Limb (tissue), 2 donors: ENCODE measurements around the gene PCDHGB2.
A peak's percentile ranks its signal among the peaks of the same experiment; 100 is the strongest.
"Not testable (repeated sequence)": the region's sequence is repeated elsewhere in the genome, so short reads cannot be mapped to it uniquely, and the experiment has no call there.

Source experiments
- DNase-seq, 2 donors: peaks; one replicate each; pipeline ENCODE4 v3.0.0-alpha.2; 2016; ENCODE audit errors: extremely low spot score in 2 of 2

Gene PCDHGB2

DNA sequence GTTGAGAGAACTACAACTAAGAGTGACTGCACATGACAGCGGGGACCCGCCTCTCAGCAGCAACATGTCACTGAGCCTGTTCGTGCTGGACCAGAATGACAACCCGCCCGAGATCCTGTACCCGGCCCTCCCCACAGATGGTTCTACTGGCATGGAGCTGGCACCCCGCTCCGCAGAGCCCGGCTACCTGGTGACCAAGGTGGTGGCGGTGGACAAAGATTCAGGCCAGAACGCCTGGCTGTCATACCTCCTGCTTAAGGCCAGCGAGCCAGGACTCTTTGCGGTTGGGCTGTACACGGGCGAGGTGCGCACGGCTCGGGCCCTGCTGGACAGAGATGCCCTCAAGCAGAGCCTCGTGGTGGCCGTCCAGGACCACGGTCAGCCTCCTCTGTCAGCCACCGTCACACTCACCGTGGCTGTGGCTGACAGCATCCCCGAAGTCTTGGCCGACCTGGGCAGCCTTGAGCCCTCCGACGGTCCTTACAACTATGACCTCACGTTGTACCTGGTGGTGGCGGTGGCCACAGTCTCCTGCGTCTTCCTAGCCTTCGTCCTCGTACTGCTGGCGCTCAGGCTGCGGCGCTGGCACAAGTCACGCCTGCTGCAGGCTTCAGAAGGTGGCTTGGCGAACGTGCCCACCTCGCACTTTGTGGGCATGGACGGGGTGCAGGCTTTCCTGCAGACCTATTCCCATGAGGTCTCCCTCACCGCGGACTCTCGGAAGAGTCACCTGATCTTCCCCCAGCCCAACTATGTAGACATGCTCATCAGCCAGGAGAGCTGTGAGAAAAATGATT lies 24.9 kb downstream of the PCDHGB2 start:
- no peak for DNase-seq

DNA sequence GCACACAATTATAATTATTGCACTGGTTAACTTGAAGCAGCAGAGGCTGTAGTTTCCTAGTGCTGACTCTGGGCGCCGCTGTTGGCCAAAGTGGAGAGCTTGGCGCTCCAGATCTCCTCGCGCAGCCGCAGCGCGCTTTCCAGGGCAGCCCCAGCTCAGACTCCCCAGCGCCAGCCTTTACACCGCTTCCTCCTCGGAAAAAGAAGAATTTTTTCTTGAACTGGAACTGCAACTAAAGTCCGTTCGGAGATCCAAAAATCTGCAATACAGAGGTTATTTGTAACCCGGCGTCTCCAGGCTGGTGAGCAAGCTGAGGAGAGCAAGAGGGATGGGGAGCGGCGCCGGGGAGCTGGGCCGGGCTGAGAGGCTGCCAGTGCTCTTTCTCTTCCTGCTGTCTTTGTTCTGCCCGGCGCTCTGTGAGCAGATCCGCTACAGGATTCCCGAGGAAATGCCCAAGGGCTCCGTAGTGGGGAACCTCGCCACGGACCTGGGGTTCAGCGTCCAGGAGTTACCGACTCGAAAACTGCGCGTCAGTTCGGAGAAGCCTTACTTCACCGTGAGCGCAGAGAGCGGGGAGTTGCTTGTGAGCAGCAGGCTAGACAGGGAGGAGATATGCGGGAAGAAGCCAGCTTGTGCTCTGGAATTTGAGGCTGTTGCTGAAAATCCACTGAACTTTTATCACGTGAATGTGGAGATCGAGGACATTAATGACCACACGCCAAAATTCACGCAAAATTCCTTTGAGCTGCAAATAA lies 27.9 kb downstream of the PCDHGB2 start, which contains the start of gene PCDHGB4:
Gene PCDHGB4 (plus strand): TSS at position 142 of the 755 bp plus-strand sequence. CDS start 187 bp downstream, at position 329.
- DNase-seq = not testable (repeated sequence)

DNA sequence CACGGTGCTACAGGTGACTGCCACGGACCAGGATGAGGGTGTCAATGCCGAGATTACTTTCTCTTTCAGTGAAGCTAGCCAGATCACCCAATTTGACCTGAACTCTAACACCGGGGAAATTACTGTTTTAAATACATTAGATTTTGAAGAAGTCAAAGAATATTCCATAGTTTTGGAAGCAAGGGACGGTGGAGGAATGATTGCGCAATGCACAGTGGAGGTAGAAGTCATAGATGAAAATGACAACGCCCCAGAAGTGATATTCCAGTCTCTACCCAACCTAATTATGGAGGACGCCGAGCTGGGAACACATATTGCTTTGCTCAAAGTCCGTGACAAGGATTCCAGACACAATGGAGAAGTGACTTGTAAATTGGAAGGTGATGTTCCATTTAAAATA lies 28.9 kb downstream of the PCDHGB2 start:
- DNase-seq = no peak

DNA sequence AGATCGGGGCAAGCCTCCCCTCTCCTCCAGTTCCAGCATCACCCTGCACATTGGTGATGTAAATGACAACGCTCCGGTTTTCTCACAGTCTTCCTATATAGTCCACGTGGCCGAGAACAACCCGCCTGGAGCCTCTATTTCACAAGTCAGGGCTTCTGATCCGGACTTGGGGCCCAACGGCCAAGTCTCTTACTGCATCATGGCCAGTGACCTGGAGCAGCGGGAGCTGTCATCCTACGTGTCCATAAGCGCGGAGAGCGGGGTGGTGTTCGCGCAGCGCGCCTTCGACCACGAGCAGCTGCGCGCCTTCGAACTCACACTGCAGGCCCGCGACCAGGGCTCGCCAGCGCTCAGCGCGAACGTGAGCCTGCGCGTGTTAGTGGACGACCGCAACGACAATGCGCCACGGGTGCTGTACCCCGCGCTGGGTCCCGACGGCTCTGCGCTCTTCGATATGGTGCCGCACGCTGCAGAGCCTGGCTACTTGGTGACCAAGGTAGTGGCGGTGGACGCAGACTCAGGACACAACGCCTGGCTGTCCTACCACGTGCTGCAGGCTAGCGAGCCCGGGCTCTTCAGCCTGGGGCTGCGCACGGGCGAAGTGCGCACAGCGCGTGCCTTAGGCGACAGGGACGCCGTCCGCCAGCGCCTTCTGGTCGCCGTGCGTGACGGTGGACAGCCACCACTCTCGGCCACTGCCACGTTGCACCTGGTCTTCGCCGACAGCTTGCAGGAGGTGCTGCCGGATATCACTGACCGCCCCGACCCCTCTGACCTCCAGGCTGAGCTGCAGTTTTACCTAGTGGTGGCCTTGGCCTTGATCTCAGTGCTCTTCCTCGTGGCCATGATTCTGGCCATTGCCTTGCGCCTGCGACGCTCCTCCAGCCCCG lies 29.6 kb downstream of the PCDHGB2 start:
- no peak for DNase-seq

DNA sequence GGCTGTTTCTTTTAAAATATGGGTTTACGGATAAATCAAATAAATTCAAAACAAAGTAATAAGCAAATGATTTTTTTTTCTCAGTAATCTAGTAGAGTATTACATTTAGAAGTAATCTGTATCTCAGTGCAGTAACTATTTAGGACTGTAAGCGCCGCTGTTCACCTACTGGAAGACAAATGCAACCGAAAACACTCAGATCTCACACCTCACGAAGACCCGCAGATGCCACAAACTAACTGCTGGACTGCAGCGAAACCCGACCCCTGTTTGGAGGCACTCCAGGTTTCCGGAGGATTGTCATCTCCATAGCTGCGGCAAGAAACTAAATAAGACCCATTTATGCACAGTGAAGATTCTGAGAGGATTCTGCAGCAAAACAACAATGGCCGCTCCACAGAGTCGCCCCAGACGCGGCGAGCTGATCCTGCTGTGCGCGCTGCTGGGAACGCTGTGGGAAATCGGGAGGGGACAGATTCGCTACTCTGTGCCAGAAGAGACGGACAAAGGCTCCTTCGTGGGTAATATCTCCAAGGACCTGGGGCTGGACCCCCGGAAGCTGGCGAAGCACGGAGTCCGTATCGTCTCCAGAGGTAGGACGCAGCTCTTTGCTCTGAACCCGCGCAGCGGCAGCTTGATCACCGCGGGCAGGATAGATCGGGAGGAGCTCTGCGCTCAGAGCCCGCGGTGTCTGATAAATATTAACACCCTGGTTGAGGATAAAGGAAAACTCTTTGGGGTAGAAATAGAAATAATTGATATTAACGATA lies 32.8 kb downstream of the PCDHGB2 start, which contains the start of gene PCDHGA8:
Gene PCDHGA8 (plus strand): TSS at position 205 of the 770 bp plus-strand sequence. CDS start 181 bp downstream, at position 386.
- DNase-seq = no peak

DNA sequence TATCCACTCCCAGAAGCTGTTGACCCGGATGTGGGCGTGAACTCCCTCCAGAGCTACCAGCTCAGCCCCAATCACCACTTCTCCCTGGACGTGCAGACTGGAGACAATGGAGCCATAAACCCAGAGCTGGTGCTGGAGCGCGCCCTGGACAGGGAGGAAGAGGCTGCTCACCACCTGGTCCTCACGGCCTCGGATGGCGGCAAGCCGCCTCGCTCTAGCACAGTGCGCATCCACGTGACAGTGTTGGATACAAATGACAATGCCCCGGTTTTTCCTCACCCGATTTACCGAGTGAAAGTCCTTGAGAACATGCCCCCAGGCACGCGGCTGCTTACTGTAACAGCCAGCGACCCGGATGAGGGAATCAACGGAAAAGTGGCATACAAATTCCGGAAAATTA lies 33.5 kb downstream of the PCDHGB2 start:
- DNase-seq = no peak

DNA sequence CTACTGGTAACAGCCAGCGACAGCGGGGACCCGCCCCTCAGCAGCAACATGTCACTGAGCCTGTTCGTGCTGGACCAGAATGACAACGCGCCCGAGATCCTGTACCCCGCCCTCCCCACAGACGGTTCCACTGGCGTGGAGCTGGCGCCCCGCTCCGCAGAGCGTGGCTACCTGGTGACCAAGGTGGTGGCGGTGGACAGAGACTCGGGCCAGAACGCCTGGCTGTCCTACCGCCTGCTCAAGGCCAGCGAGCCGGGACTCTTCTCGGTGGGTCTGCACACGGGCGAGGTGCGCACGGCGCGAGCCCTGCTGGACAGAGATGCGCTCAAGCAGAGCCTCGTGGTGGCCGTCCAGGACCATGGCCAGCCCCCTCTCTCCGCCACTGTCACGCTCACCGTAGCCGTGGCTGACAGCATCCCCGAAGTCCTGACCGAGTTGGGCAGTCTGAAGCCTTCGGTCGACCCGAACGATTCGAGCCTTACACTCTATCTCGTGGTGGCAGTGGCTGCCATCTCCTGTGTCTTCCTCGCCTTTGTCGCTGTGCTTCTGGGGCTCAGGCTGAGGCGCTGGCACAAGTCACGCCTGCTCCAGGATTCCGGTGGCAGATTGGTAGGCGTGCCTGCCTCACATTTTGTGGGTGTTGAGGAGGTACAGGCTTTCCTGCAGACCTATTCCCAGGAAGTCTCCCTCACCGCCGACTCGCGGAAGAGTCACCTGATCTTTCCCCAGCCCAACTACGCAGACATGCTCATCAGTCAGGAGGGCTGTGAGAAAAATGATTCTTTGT lies 34.8 kb downstream of the PCDHGB2 start:
- DNase-seq = not testable (repeated sequence)

DNA sequence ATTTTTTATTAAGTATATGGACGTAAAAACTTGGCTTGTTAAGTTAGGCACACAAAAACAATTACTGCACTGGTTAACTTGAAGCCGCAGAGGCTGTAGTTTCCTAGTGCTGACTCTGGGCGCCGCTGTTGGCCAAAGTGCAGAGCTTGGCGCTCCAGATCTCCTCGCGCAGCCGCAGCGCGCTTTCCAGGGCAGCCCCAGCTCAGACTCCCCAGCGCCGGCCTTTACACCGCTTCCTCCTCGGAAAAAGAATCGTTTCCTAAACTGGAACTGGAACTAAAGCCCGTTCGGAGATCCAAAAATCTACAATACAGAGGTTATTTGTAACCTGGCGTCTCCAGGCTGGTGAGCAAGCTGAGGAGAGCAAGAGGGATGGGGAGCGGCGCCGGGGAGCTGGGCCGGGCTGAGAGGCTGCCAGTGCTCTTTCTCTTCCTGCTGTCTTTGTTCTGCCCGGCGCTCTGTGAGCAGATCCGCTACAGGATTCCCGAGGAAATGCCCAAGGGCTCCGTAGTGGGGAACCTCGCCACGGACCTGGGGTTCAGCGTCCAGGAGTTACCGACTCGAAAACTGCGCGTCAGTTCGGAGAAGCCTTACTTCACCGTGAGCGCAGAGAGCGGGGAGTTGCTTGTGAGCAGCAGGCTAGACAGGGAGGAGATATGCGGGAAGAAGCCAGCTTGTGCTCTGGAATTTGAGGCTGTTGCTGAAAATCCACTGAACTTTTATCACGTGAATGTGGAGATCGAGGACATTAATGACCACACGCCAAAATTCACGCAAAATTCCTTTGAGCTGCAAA lies 38.2 kb downstream of the PCDHGB2 start, which contains the start of gene PCDHGB5:
Gene PCDHGB5 (plus strand): TSS at position 192 of the 796 bp plus-strand sequence. CDS start 181 bp downstream, at position 373.
- not testable (repeated sequence) for DNase-seq

DNA sequence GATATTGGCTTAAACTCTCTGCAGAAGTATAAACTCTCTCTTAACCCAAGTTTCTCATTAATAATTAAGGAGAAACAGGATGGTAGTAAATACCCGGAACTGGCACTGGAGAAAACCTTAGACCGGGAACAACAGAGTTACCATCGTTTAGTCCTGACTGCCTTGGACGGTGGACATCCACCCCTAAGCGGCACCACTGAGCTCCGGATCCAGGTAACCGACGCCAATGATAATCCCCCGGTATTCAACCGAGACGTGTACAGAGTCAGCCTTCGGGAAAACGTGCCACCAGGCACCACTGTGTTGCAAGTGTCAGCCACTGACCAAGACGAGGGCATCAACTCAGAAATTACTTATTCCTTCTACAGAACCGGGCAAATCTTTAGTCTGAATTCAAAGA lies 38.8 kb downstream of the PCDHGB2 start:
- no peak for DNase-seq

DNA sequence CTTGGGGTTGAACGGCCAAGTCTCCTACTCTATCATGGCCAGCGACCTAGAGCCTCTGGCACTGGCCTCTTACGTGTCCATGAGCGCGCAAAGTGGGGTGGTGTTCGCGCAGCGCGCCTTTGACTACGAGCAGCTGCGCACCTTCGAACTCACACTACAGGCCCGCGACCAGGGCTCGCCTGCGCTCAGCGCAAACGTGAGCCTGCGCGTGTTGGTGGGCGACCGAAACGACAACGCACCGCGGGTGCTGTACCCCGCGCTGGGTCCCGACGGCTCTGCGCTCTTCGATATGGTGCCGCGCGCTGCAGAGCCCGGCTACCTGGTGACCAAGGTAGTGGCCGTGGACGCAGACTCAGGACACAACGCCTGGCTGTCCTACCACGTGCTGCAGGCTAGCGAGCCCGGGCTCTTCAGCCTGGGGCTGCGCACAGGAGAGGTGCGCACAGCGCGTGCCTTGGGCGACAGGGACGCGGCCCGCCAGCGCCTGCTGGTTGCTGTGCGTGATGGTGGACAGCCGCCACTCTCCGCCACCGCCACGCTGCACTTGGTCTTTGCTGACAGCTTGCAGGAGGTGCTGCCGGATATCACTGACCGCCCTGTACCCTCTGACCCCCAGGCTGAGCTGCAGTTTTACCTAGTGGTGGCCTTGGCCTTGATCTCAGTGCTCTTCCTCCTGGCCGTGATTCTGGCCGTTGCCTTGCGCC lies 39.9 kb downstream of the PCDHGB2 start:
- no peak for DNase-seq

DNA sequence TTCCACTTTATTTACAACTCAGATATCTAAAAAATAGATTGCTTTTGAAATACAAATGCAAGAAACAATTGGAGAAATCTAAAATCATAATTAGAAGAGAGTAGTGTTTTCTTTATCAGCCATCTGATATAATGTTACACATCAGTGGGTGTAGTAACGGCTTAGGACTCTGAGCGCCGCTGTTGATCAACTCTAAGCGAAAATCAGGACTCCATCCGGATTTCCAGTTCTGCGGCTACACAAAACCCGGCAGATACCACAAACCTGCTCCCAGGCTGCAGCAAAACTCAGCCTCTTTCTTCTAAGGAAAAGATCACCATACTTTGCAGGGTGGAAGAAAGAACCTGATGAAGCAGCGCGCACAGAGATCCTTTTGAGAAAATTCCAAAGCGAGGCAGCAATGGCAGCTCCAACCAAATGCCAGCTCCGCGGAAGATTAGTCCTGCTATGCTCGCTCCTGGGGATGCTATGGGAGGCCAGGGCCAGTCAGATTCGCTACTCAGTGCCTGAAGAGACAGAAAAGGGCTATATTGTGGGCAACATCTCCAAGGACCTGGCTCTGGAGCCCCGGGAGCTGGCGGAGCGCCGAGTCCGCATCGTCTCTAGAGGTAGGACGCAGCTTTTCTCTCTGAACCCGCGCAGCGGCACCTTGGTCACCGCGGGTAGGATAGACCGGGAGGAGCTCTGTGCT lies 42.9 kb downstream of the PCDHGB2 start, which contains the start of gene PCDHGA9:
Gene PCDHGA9 (plus strand): TSS at position 226 of the 691 bp plus-strand sequence. CDS start 175 bp downstream, at position 401.
- DNase-seq = peak in 1 of 2 donors; percentile 3

DNA sequence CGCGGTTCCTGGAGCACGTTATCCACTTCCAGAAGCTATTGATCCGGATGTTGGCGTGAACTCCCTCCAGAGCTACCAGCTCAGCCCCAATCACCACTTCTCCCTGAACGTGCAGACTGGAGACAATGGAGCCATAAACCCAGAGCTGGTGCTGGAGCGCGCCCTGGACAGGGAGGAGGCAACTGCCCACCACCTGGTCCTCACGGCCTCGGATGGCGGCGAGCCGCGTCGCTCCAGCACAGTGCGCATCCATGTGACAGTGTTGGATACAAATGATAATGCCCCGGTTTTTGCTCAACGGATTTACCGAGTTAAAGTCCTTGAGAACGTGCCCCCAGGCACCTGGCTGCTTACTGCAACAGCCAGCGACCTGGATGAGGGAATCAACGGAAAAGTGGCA lies 43.6 kb downstream of the PCDHGB2 start:
- no peak for DNase-seq

DNA sequence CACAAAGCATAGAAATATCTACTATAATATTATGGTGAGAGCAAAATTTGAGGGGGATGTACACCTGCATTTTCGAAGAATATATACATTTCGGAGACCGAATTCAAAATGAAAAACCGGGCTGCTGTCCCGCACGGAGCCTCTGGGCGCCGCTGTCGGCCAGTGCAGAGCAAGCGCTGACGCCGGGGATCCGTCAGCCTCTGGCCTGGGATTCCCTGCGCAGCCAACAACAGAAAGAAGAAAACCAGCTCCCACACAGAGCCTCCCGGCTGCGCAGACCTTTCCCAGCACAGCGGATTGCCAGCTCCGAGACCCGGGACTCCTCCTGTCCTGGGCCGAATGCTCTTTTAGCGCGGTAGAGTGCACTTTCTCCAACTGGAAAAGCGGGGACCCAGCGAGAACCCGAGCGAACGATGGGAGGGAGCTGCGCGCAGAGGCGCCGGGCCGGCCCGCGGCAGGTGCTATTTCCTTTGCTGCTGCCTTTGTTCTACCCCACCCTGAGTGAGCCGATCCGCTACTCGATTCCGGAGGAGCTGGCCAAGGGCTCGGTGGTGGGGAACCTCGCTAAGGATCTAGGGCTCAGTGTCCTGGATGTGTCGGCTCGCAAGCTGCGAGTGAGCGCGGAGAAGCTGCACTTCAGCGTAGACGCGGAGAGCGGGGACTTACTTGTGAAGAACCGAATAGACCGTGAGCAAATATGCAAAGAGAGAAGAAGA lies 48.2 kb downstream of the PCDHGB2 start, which contains the start of gene PCDHGB6:
Gene PCDHGB6 (plus strand): TSS at position 232 of the 716 bp plus-strand sequence. CDS start 182 bp downstream, at position 414.
- DNase-seq = peak; percentile 16 to 61

DNA sequence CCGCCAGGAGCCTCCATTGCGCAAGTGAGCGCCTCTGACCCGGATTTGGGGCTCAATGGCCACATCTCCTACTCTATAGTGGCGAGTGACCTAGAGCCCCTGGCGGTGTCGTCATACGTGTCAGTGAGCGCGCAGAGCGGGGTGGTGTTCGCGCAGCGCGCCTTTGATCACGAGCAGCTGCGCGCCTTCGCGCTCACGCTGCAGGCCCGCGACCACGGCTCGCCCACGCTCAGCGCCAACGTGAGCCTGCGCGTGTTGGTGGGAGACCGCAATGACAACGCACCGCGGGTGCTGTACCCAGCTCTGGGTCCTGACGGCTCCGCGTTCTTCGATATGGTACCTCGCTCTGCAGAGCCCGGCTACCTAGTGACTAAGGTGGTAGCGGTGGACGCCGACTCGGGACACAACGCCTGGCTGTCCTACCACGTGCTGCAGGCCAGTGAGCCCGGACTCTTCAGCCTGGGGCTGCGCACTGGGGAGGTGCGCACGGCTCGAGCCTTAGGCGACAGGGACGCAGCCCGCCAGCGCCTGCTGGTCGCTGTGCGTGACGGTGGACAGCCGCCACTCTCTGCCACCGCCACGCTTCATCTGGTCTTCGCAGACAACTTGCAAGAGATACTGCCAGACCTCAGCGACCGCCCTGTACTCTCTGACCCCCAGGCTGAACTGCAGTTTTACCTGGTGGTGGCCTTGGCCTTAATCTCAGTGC lies 50.0 kb downstream of the PCDHGB2 start:
- no peak for DNase-seq

DNA sequence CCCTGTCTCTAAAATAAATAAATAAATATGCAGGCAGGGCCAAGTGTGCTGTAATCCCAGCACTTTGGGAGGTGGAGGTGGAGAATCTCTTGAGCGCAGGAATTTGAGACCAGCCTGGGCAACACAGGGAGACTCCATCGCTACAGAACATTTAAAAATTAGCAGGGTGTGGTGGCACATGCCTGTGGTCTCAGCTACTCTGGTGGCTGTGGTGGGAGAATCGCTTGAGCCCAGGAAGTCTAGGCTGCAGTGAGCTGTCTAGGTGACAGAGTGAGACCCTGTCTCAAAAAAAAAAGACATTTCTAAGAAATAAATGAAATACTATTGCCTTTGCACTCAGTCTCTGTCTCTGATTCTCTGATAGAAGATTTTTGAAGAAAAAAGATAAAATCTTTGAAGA lies 51.8 kb downstream of the PCDHGB2 start:
- DNase-seq = no peak
